GM12878 (cell line): ENCODE results near the gene LDB3. TPM values are rescaled to one million over a fixed set of nuclear protein-coding genes. Genes with fewer than 3 reads are reported as not detected.

Experiments used
- ASH2L ChIP-seq: fragments of 300-600, 200-600 bp; sonication (generic); IDR thresholded peaks from 2 replicates; pipeline ENCODE4 v1.6.1; 2017; ENCODE audit warnings: low read depth, mild to moderate bottlenecking, borderline replicate concordance
- ATF3 ChIP-seq: IDR thresholded peaks from 2 replicates; pipeline ENCODE4 v1.6.1; 2011; ENCODE audit warnings: low read depth, mild to moderate bottlenecking, low read length, moderate library complexity, borderline replicate concordance; ENCODE audit errors: extremely low read depth
- CTCF ChIP-seq, 3 experiments: IDR thresholded peaks in 2 of 3; conservative IDR thresholded peaks in 1 of 3; 2 replicates each; pipeline ENCODE4 v1.5.1; 2011; ENCODE audit warnings: low read depth in 3 of 3, low read length in 3 of 3, mild to moderate bottlenecking in 3 of 3, control low read depth in 2 of 3, moderate library complexity in 2 of 3, inconsistent platforms in 1 of 3, mixed read lengths in 1 of 3; ENCODE audit not compliant: control insufficient read depth in 2 of 3, insufficient read depth in 1 of 3; ENCODE audit errors: extremely low read depth in 1 of 3
- EP300 ChIP-seq, 2 experiments: fragments of 150-350 bp in 1 of 2; IDR thresholded peaks; 2 replicates each; pipeline ENCODE4 v1.6.1; 2011 to 2012; ENCODE audit warnings: low read depth in 2 of 2, low read length in 2 of 2, borderline replicate concordance in 1 of 2, improper control_type of control experiment in 1 of 2, inconsistent platforms in 1 of 2; ENCODE audit not compliant: control insufficient read depth in 1 of 2
- ESRRA ChIP-seq: IDR thresholded peaks from 2 replicates; pipeline ENCODE4 v1.6.1; 2012; ENCODE audit warnings: mild to moderate bottlenecking, low read length, improper control_type of control experiment
- ETV6 ChIP-seq, 2 experiments: fragments of 450-650 bp in 1 of 2; IDR thresholded peaks in 1 of 2; conservative IDR thresholded peaks in 1 of 2; 2 replicates each; pipeline ENCODE4 v1.6.1; 2014; ENCODE audit warnings: antibody characterized with exemption in 1 of 2, borderline replicate concordance in 1 of 2, low read depth in 1 of 2, mild to moderate bottlenecking in 1 of 2, moderate library complexity in 1 of 2
- HDAC2 ChIP-seq: fragments of 200-600 bp; sonication (generic); IDR thresholded peaks from 2 replicates; pipeline ENCODE4 v1.6.1; 2017
- IKZF2 ChIP-seq, 2 experiments: fragments of 450-650 bp; IDR thresholded peaks; 2 replicates each; pipeline ENCODE4 v1.6.1; 2017; ENCODE audit warnings: mild to moderate bottlenecking in 2 of 2, moderate library complexity in 2 of 2
- IRF3 ChIP-seq: fragments of 450-650 bp; IDR thresholded peaks from 2 replicates; pipeline ENCODE4 v1.6.1; 2014; ENCODE audit warnings: mild to moderate bottlenecking
- MEF2B ChIP-seq: fragments of 450-650 bp; IDR thresholded peaks from 2 replicates; pipeline ENCODE4 v1.6.1; 2018; ENCODE audit warnings: mild to moderate bottlenecking, moderate library complexity; ENCODE audit not compliant: partially characterized antibody, poor library complexity, severe bottlenecking
- MYC ChIP-seq: IDR thresholded peaks from 2 replicates; pipeline ENCODE4 v1.6.1; 2011; ENCODE audit warnings: mild to moderate bottlenecking, low read length, moderate library complexity, inconsistent platforms; ENCODE audit not compliant: insufficient read depth, insufficient replicate concordance, insufficient read length, severe bottlenecking
- NKRF ChIP-seq: fragments of 450-650 bp; conservative IDR thresholded peaks from 2 replicates; pipeline ENCODE4 v1.6.1; 2017; ENCODE audit warnings: mild to moderate bottlenecking, moderate library complexity
- PAX5 ChIP-seq: IDR thresholded peaks from 2 replicates; pipeline ENCODE4 v1.6.1; 2011; ENCODE audit warnings: low read depth, low read length, borderline replicate concordance
- SIN3A ChIP-seq: IDR thresholded peaks from 2 replicates; pipeline ENCODE4 v1.6.1; 2012; ENCODE audit warnings: low read depth, low read length, improper control_type of control experiment
- SMC3 ChIP-seq: IDR thresholded peaks from 2 replicates; pipeline ENCODE4 v1.6.1; 2011; ENCODE audit warnings: low read length, improper control_type of control experiment, borderline replicate concordance
- polyA plus RNA-seq, 11 experiments: library from polyadenylated mRNA; depleted of rRNA in 4 of 11; unstranded in 6 of 11; stranded (reverse) in 5 of 11; fragments of >200 nt; fragmentation: Nextera tagmentation in 4 of 11; fragmentation: Illumina TruSeq in 1 of 11; extraction: Ambion mirVana in 4 of 11; extraction: Trizol in 1 of 11; gene quantifications; 1 replicate in 1 of 11; 2 replicates in 10 of 11; pipeline versions ENCODE4 v1.2.1 to v1.2.3, GENCODE V29; 2011 to 2016; ENCODE audit warnings: inconsistent platforms in 2 of 11, missing spikeins in 2 of 11, low read depth in 1 of 11
- total RNA-seq, 4 experiments: library from RNA; depleted of rRNA in 3 of 4; stranded (reverse); fragments of >200 nt in 3 of 4; fragmentation: Illumina TruSeq in 1 of 4; extraction: Trizol in 1 of 4; gene quantifications; 2 replicates each; pipeline versions ENCODE4 v1.2.1 to v1.2.3, GENCODE V29; 2013 to 2021
- TF ChIP-seq, protein P1 (sequence below): IDR thresholded peaks from 2 replicates; pipeline ENCODE4 v1.6.1; 2011; ENCODE audit warnings: mild to moderate bottlenecking, low read depth, low read length, moderate library complexity; ENCODE audit not compliant: insufficient replicate concordance
- TF ChIP-seq, protein P2 (sequence below): IDR thresholded peaks from 2 replicates; pipeline ENCODE4 v1.6.1; 2012; ENCODE audit warnings: low read depth, low read length, improper control_type of control experiment
- TF ChIP-seq, protein P3 (sequence below): fragments of 450-650 bp; IDR thresholded peaks from 2 replicates; pipeline ENCODE4 v1.6.1; 2018; ENCODE audit warnings: mild to moderate bottlenecking, low read depth, moderate library complexity; ENCODE audit not compliant: partially characterized antibody

Gene LDB3
- total and polyA plus RNA-seq, 10 of the 15 experiments (the other 5 are each of a cell fraction or from before 2014, with no cell fraction given) = 0.02 to 0.07 (median 0.04) TPM; not detected in 1

- TF ChIP-seq MEF2B (no peak), CTCF (IDR thresholded peaks at IDR 0.05 in 2 of 3, conservative IDR thresholded peaks at IDR 0.05 in 1 of 3; ENCODE audit: control insufficient read depth in 2 of 3, extremely low read depth in 1 of 3, insufficient read depth in 1 of 3, low read depth in 3 of 3, low read length in 3 of 3) (no peak), HDAC2 (no peak), IRF3 (no peak), ETV6 (conservative IDR thresholded peaks at IDR 0.05 in 1 of 2, IDR thresholded peaks at IDR 0.05 in 1 of 2; ENCODE audit: borderline replicate concordance in 1 of 2, low read depth in 1 of 2) (no peak), SMC3 (no peak), ATF3 (no peak), PAX5 (no peak), NKRF (no peak), EP300 (IDR thresholded peaks at IDR 0.05; ENCODE audit: borderline replicate concordance in 1 of 2, control insufficient read depth in 1 of 2, low read depth in 2 of 2, low read length in 2 of 2) (no peak), ESRRA (no peak), ASH2L (no peak), MYC (no peak), IKZF2 (IDR thresholded peaks at IDR 0.05) (no peak; a peak in 1 of 4 replicates), SIN3A (0 out of 2 replicates have a peak, but pooled peaks have one; percentile 19)
- TF ChIP-seq, protein P1, sequence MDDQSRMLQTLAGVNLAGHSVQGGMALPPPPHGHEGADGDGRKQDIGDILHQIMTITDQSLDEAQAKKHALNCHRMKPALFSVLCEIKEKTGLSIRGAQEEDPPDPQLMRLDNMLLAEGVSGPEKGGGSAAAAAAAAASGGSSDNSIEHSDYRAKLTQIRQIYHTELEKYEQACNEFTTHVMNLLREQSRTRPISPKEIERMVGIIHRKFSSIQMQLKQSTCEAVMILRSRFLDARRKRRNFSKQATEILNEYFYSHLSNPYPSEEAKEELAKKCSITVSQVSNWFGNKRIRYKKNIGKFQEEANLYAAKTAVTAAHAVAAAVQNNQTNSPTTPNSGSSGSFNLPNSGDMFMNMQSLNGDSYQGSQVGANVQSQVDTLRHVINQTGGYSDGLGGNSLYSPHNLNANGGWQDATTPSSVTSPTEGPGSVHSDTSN = no peak
- TF ChIP-seq, protein P2, sequence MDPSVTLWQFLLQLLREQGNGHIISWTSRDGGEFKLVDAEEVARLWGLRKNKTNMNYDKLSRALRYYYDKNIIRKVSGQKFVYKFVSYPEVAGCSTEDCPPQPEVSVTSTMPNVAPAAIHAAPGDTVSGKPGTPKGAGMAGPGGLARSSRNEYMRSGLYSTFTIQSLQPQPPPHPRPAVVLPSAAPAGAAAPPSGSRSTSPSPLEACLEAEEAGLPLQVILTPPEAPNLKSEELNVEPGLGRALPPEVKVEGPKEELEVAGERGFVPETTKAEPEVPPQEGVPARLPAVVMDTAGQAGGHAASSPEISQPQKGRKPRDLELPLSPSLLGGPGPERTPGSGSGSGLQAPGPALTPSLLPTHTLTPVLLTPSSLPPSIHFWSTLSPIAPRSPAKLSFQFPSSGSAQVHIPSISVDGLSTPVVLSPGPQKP = no peak
- TF ChIP-seq, protein P3, sequence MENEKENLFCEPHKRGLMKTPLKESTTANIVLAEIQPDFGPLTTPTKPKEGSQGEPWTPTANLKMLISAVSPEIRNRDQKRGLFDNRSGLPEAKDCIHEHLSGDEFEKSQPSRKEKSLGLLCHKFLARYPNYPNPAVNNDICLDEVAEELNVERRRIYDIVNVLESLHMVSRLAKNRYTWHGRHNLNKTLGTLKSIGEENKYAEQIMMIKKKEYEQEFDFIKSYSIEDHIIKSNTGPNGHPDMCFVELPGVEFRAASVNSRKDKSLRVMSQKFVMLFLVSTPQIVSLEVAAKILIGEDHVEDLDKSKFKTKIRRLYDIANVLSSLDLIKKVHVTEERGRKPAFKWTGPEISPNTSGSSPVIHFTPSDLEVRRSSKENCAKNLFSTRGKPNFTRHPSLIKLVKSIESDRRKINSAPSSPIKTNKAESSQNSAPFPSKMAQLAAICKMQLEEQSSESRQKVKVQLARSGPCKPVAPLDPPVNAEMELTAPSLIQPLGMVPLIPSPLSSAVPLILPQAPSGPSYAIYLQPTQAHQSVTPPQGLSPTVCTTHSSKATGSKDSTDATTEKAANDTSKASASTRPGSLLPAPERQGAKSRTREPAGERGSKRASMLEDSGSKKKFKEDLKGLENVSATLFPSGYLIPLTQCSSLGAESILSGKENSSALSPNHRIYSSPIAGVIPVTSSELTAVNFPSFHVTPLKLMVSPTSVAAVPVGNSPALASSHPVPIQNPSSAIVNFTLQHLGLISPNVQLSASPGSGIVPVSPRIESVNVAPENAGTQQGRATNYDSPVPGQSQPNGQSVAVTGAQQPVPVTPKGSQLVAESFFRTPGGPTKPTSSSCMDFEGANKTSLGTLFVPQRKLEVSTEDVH = no peak
Observed at GRCh38 chr10:86712317-86712707, 44.0 kb downstream of the LDB3 start (continued).
